Astrocyte (in vitro differentiated cells and primary cell): ENCODE measurements around the gene COL8A2. TPM values are rescaled to one million over a fixed set of nuclear protein-coding genes. Genes with fewer than 3 reads are reported as not detected.

ENCODE experiments used
- DNase-seq: peaks from one replicate; pipeline ENCODE4 v3.0.0-alpha.2; 2010; ENCODE audit warnings: low read depth
- FAIRE-seq: peaks from 2 replicates; lab custom pipeline; 2011; peaks lifted over from hg19 to GRCh38; lab: Jason Lieb, UNC
- H2AFZ ChIP-seq: 2 replicates; pipeline ENCODE4 v1.6.0; 2012; ENCODE audit warnings: low read depth, low read length, inconsistent platforms
- H3K27ac ChIP-seq: 2 replicates; pipeline ENCODE4 v1.5.1; 2011; ENCODE audit warnings: low read depth, low read length, inconsistent platforms
- H3K27me3 ChIP-seq: 2 replicates; pipeline ENCODE4 v1.6.0; 2011; ENCODE audit warnings: low read length, inconsistent platforms; ENCODE audit not compliant: insufficient read depth
- H3K36me3 ChIP-seq: 2 replicates; pipeline ENCODE4 v1.5.1; 2011; ENCODE audit warnings: low read length, inconsistent platforms; ENCODE audit not compliant: insufficient read depth
- H3K4me1 ChIP-seq: 2 replicates; pipeline ENCODE4 v1.5.1; 2011; ENCODE audit warnings: low read length, inconsistent platforms; ENCODE audit not compliant: insufficient read depth
- H3K4me2 ChIP-seq: 2 replicates; pipeline ENCODE4 v1.6.0; 2012; ENCODE audit warnings: low read length, inconsistent platforms
- H3K4me3 ChIP-seq: 2 replicates; pipeline ENCODE4 v1.5.1; 2011; ENCODE audit warnings: low read depth, mild to moderate bottlenecking, low read length, inconsistent platforms; ENCODE audit not compliant: insufficient read depth
- H3K79me2 ChIP-seq: 2 replicates; pipeline ENCODE4 v1.6.0; 2012; ENCODE audit warnings: mild to moderate bottlenecking, low read length, inconsistent platforms; ENCODE audit not compliant: insufficient read depth
- H3K9ac ChIP-seq: 2 replicates; pipeline ENCODE4 v1.6.0; 2012; ENCODE audit warnings: mild to moderate bottlenecking, low read length, inconsistent platforms
- H3K9me3 ChIP-seq: 2 replicates; pipeline ENCODE4 v1.5.1; 2012; ENCODE audit warnings: low read depth, mild to moderate bottlenecking, low read length, inconsistent platforms; ENCODE audit not compliant: insufficient read depth
- H4K20me1 ChIP-seq: 2 replicates; pipeline ENCODE4 v1.6.0; 2012; ENCODE audit warnings: low read length, inconsistent platforms; ENCODE audit not compliant: insufficient read depth
- H3K27ac Mint-ChIP-seq: one replicate; pipeline ENCODE4 v1.8.0; 2021; ENCODE audit warnings: mild to moderate bottlenecking, mixed read lengths; ENCODE audit not compliant: unreplicated experiment
- H3K27me3 Mint-ChIP-seq: one replicate; pipeline ENCODE4 v1.8.0; 2021; ENCODE audit warnings: low read depth, mixed read lengths; ENCODE audit not compliant: unreplicated experiment
- H3K36me3 Mint-ChIP-seq: one replicate; pipeline ENCODE4 v1.8.0; 2021; ENCODE audit warnings: low read depth, mixed read lengths; ENCODE audit not compliant: unreplicated experiment
- H3K4me1 Mint-ChIP-seq: one replicate; pipeline ENCODE4 v1.8.0; 2021; ENCODE audit warnings: low read depth, mixed read lengths; ENCODE audit not compliant: unreplicated experiment
- H3K4me3 Mint-ChIP-seq: one replicate; pipeline ENCODE4 v1.8.0; 2021; ENCODE audit warnings: mild to moderate bottlenecking, moderate library complexity, mixed read lengths; ENCODE audit not compliant: unreplicated experiment
- H3K9me3 Mint-ChIP-seq: one replicate; pipeline ENCODE4 v1.8.0; 2021; ENCODE audit warnings: mild to moderate bottlenecking, mixed read lengths; ENCODE audit not compliant: unreplicated experiment
- EZH2 ChIP-seq: IDR thresholded peaks from 2 replicates; pipeline ENCODE4 v1.6.1; 2012; ENCODE audit warnings: mild to moderate bottlenecking, low read length, inconsistent platforms; ENCODE audit not compliant: insufficient read depth
- total RNA-seq: library from RNA; stranded (reverse); gene quantifications from 2 replicates; pipeline ENCODE4 v1.2.1, GENCODE V29; 2021
- TF ChIP-seq, protein P1 (sequence below): IDR thresholded peaks from 2 replicates; pipeline ENCODE4 v1.5.1; 2011; ENCODE audit warnings: low read depth, mild to moderate bottlenecking, inconsistent platforms, low read length, moderate library complexity; ENCODE audit not compliant: insufficient read depth

Gene COL8A2
- total RNA-seq, 1 donor from 2014 or later: 3.4 TPM

DNA sequence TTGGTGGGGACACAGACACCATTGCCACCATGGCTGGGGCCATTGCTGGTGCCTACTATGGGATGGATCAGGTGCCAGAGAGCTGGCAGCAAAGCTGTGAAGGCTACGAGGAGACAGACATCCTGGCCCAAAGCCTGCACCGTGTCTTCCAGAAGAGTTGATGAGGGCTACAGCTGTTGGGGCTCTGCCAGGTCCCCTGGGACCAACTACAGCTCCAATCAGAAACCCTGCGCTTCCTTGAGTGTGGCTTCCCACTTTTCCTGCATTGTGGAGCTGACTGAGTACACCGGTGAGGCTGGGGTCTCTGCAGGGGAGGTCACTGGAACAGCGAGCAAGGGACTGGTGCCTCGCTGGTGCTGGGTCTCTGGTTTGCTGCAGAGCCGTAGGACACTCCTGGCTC, 31.8 kb downstream of the COL8A2 start:
- peaks cover 36% of the 10 kb centered on the region for H4K20me1 ChIP-seq
- no peak overlapping the region for H3K27ac ChIP-seq
- H3K9ac ChIP-seq: no peak overlapping the region
- peaks cover 27% of the 10 kb centered on the region for H3K36me3 ChIP-seq
- H3K4me3 ChIP-seq: no peak overlapping the region
- no peak for DNase-seq
- H3K9me3 ChIP-seq: no peaks in the 10 kb centered on the region
- H3K4me2 ChIP-seq: no peak overlapping the region
- no peak overlapping the region for H2AFZ ChIP-seq
- H3K79me2 ChIP-seq: peaks cover 44% of the 10 kb centered on the region
- H3K4me3 Mint-ChIP-seq: no peak overlapping the region
- H3K36me3 Mint-ChIP-seq: peaks cover 22% of the 10 kb centered on the region
- no peaks in the 10 kb centered on the region for H3K27me3 ChIP-seq
- no peak overlapping the region for H3K27ac Mint-ChIP-seq
- no peak for TF ChIP-seq EZH2
- TF ChIP-seq, protein P1, sequence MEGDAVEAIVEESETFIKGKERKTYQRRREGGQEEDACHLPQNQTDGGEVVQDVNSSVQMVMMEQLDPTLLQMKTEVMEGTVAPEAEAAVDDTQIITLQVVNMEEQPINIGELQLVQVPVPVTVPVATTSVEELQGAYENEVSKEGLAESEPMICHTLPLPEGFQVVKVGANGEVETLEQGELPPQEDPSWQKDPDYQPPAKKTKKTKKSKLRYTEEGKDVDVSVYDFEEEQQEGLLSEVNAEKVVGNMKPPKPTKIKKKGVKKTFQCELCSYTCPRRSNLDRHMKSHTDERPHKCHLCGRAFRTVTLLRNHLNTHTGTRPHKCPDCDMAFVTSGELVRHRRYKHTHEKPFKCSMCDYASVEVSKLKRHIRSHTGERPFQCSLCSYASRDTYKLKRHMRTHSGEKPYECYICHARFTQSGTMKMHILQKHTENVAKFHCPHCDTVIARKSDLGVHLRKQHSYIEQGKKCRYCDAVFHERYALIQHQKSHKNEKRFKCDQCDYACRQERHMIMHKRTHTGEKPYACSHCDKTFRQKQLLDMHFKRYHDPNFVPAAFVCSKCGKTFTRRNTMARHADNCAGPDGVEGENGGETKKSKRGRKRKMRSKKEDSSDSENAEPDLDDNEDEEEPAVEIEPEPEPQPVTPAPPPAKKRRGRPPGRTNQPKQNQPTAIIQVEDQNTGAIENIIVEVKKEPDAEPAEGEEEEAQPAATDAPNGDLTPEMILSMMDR: no peak
- peaks cover 10% of the 10 kb centered on the region for H3K4me1 Mint-ChIP-seq
- H3K9me3 Mint-ChIP-seq: no peaks in the 10 kb centered on the region
- peaks cover 12% of the 10 kb centered on the region for H3K4me1 ChIP-seq
- H3K27me3 Mint-ChIP-seq: no peaks in the 10 kb centered on the region
- no peak for FAIRE-seq

DNA sequence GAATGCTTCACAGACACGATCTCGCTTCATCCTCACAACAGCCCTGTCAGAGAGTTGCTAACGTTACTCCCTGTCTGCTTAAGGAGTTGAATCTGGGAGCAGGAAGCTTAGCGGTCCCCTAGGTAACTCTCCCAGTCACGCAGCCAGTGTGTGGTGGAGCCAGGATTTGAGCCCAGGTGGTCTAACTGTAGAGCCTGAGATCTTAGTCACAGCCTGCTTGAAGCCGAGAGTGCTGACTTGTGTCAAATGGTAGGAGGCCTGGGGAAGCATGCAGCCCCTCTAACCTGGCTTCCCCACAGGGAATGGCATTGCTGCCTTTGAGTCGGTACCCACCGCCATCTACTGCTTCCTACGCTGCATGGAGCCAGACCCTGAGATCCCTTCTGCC, 32.2 kb downstream of the COL8A2 start:
- Mint-ChIP-seq H3K4me3 (no peak overlapping the region), H3K27ac (no peak overlapping the region), H3K27me3 (no peaks in the 10 kb centered on the region), H3K9me3 (no peaks in the 10 kb centered on the region), H3K4me1 (peaks cover 10% of the 10 kb centered on the region), H3K36me3 (peaks cover 22% of the 10 kb centered on the region)
- H3K9me3 ChIP-seq: no peaks in the 10 kb centered on the region
- H3K27ac ChIP-seq: no peak overlapping the region
- FAIRE-seq (no peak), DNase-seq (no peak)
- no peak overlapping the region for H3K9ac ChIP-seq
- peaks cover 36% of the 10 kb centered on the region for H4K20me1 ChIP-seq
- peaks cover 44% of the 10 kb centered on the region for H3K79me2 ChIP-seq
- peaks cover 27% of the 10 kb centered on the region for H3K36me3 ChIP-seq
- H3K4me2 ChIP-seq: no peak overlapping the region
- H2AFZ ChIP-seq: no peak overlapping the region
- no peak for TF ChIP-seq EZH2
- TF ChIP-seq, protein P1: no peak
- H3K4me3 ChIP-seq: no peak overlapping the region
- H3K27me3 ChIP-seq: no peaks in the 10 kb centered on the region
- H3K4me1 ChIP-seq: peaks cover 13% of the 10 kb centered on the region

DNA sequence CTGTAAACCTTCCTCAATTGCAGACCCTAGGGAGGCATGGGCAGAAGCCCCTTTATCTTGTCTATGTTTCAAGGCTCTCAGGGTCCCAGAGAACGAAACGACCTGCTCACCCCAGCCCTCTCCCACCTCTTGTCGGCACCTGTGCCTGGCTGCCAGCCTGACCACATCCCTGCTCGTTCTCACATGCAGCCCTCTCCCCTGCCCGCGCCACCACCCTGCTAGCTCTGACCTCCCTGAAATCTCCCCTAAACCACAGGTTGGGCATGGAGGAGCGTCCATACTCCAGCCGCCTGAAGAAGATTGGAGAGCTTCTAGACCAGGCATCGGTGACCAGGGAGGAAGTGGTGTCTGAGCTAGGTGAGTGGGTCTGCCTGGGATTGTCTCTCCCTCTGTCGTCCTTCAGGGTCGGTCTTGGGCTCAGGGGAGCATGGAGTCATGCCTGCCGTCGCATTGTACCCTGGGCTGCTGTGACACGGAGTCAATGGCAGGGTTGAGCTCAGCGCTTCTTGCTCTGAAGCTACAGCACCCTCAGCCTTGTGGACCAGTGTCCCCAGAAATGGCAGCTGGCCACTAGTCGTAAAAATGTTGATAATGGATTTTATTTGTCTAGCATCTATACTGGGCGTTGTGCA, 32.7 kb downstream of the COL8A2 start:
- H3K27ac ChIP-seq: no peak overlapping the region
- no peaks in the 10 kb centered on the region for H3K27me3 Mint-ChIP-seq
- TF ChIP-seq EZH2: no peak
- TF ChIP-seq, protein P1: no peak

More for the DNA sequence above, 32.7 kb downstream of the COL8A2 start:
- Mint-ChIP-seq H3K36me3 (peaks cover 22% of the 10 kb centered on the region), H3K9me3 (no peaks in the 10 kb centered on the region), H3K4me3 (no peak overlapping the region), H3K4me1 (peaks cover 10% of the 10 kb centered on the region), H3K27ac (no peak overlapping the region)
- Histone ChIP-seq H3K9me3 (no peaks in the 10 kb centered on the region), H4K20me1 (peaks cover 36% of the 10 kb centered on the region), H3K4me2 (no peak overlapping the region), H3K27me3 (no peaks in the 10 kb centered on the region), H3K4me3 (no peak overlapping the region), H3K79me2 (peaks cover 44% of the 10 kb centered on the region), H3K4me1 (peaks cover 13% of the 10 kb centered on the region), H3K36me3 (peaks cover 27% of the 10 kb centered on the region), H2AFZ (no peak overlapping the region), H3K9ac (no peak overlapping the region)
- no peak for FAIRE-seq
- no peak for DNase-seq
